Measurements from ENCODE around the gene TOP1. TPM values are rescaled to one million over a fixed set of nuclear protein-coding genes. Genes with fewer than 3 reads are reported as not detected.
"Not testable (repeated sequence)": the region's sequence is repeated elsewhere in the genome, so short reads cannot be mapped to it uniquely, and the experiment has no call there.

Gene TOP1
- total RNA-seq, 1 donor from 2014 or later = 52.0 TPM

- intact Hi-C loops (cut with DNase I) = no loop called here
- DNase-seq = no peak
- TF ChIP-seq, protein P1, sequence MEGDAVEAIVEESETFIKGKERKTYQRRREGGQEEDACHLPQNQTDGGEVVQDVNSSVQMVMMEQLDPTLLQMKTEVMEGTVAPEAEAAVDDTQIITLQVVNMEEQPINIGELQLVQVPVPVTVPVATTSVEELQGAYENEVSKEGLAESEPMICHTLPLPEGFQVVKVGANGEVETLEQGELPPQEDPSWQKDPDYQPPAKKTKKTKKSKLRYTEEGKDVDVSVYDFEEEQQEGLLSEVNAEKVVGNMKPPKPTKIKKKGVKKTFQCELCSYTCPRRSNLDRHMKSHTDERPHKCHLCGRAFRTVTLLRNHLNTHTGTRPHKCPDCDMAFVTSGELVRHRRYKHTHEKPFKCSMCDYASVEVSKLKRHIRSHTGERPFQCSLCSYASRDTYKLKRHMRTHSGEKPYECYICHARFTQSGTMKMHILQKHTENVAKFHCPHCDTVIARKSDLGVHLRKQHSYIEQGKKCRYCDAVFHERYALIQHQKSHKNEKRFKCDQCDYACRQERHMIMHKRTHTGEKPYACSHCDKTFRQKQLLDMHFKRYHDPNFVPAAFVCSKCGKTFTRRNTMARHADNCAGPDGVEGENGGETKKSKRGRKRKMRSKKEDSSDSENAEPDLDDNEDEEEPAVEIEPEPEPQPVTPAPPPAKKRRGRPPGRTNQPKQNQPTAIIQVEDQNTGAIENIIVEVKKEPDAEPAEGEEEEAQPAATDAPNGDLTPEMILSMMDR (IDR thresholded peaks at IDR 0.05) = no peak
- peaks cover 94% of the 10 kb centered on the region for H3K36me3 ChIP-seq
- H3K9me3 ChIP-seq = no peaks in the 10 kb centered on the region
- H3K27me3 ChIP-seq (ENCODE audit: low read depth) = no peaks in the 10 kb centered on the region
- ATAC-seq = no peak
- no peaks in the 10 kb centered on the region for H3K4me1 ChIP-seq
- H3K4me3 ChIP-seq = no peak overlapping the region
- H3K27ac ChIP-seq = no peak overlapping the region
These were observed 81.4 kb downstream of the TOP1 start for GRCh38 chr20:41110012-41110411.

GRCh38 chr20:41110930-41111577, 82.4 kb downstream of the TOP1 start:
- Histone ChIP-seq H3K27me3 (ENCODE audit: low read depth) (no peaks in the 10 kb centered on the region), H3K27ac (no peak overlapping the region), H3K36me3 (peaks cover 94% of the 10 kb centered on the region), H3K4me1 (no peaks in the 10 kb centered on the region), H3K9me3 (no peaks in the 10 kb centered on the region), H3K4me3 (no peak overlapping the region)
- no peak for DNase-seq
- ATAC-seq = peak; percentile 61 to 80
- TF ChIP-seq, protein P1 (IDR thresholded peaks at IDR 0.05) = no peak
- intact Hi-C loops (cut with DNase I) = no loop called here

- Histone ChIP-seq H3K36me3 (peaks cover 94% of the 10 kb centered on the region), H3K27me3 (ENCODE audit: low read depth) (no peaks in the 10 kb centered on the region), H3K9me3 (no peaks in the 10 kb centered on the region), H3K27ac (no peak overlapping the region), H3K4me3 (no peak overlapping the region), H3K4me1 (no peaks in the 10 kb centered on the region)
- ATAC-seq (no peak), DNase-seq (no peak)
- TF ChIP-seq, protein P1 (IDR thresholded peaks at IDR 0.05) = no peak
- intact Hi-C loops (cut with DNase I) = no loop called here
These were observed 82.9 kb downstream of the TOP1 start for GRCh38 chr20:41111578-41111951.

GRCh38 chr20:41116282-41116956, 87.8 kb downstream of the TOP1 start:
- H3K4me1 ChIP-seq = no peaks in the 10 kb centered on the region
- no peaks in the 10 kb centered on the region for H3K9me3 ChIP-seq
- DNase-seq = no peak
- TF ChIP-seq, protein P1 (IDR thresholded peaks at IDR 0.05) = no peak
- intact Hi-C loops (cut with DNase I) = no loop called here
- no peaks in the 10 kb centered on the region for H3K27me3 ChIP-seq (ENCODE audit: low read depth)
- peaks cover 98% of the 10 kb centered on the region for H3K36me3 ChIP-seq
- no peak overlapping the region for H3K27ac ChIP-seq
- no peak for ATAC-seq
- H3K4me3 ChIP-seq = no peak overlapping the region

DNA sequence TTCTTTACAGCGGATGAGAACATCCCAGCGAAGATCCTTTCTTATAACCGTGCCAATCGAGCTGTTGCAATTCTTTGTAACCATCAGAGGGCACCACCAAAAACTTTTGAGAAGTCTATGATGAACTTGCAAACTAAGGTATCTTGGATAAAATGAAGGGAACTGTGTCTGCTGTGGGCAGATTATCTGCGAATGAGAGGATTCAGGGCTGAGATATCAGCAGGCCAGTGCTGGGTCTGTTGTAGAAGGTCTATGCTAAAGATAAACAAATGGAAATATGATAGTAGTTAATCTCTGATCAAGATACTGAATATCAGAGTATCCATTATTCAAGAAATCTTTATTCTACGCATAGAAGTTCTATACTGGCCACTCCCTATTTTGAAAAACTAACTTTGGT, 89.5 kb downstream of the TOP1 start:
- H3K27ac ChIP-seq; H3K4me1 ChIP-seq; ATAC-seq; DNase-seq; H3K27me3 ChIP-seq (ENCODE audit: low read depth); H3K9me3 ChIP-seq; intact Hi-C loops (cut with DNase I); H3K4me3 ChIP-seq: not testable (repeated sequence)
- peaks cover 100% of the 10 kb centered on the region for H3K36me3 ChIP-seq

DNA sequence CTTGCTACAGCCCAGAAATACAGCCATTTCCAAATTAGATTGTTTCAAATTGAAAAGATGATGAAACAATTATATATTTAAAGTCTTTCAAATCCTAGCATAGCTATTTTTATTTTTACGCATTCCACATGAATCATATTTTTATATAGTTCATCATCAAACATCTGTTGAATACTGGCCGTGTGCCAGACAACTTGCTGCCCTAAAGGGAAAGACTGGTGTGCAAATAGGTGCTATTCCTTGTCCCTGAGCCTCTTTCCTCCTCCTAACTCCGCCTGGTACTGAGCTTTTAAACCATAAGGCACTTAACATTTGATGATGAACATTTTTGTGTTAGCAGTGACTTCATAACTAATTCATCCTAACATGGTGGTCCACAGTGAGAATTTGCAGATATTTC, 90.0 kb downstream of the TOP1 start:
- no peaks in the 10 kb centered on the region for H3K4me1 ChIP-seq
- DNase-seq = no peak
- no peaks in the 10 kb centered on the region for H3K27me3 ChIP-seq (ENCODE audit: low read depth)
- ATAC-seq = no peak
- H3K27ac ChIP-seq = no peak overlapping the region
- no peaks in the 10 kb centered on the region for H3K9me3 ChIP-seq
- TF ChIP-seq, protein P1 (IDR thresholded peaks at IDR 0.05) = no peak
- intact Hi-C loops (cut with DNase I) = no loop called here
- H3K36me3 ChIP-seq = peaks cover 100% of the 10 kb centered on the region
- no peak overlapping the region for H3K4me3 ChIP-seq
